ENCODE measurements around the gene XYLT1. TPM values are rescaled to one million over a fixed set of nuclear protein-coding genes. Genes with fewer than 3 reads are reported as not detected.

The XYLT1 gene
- polyA plus RNA-seq, 2 donors, result 3.0 TPM

DNA sequence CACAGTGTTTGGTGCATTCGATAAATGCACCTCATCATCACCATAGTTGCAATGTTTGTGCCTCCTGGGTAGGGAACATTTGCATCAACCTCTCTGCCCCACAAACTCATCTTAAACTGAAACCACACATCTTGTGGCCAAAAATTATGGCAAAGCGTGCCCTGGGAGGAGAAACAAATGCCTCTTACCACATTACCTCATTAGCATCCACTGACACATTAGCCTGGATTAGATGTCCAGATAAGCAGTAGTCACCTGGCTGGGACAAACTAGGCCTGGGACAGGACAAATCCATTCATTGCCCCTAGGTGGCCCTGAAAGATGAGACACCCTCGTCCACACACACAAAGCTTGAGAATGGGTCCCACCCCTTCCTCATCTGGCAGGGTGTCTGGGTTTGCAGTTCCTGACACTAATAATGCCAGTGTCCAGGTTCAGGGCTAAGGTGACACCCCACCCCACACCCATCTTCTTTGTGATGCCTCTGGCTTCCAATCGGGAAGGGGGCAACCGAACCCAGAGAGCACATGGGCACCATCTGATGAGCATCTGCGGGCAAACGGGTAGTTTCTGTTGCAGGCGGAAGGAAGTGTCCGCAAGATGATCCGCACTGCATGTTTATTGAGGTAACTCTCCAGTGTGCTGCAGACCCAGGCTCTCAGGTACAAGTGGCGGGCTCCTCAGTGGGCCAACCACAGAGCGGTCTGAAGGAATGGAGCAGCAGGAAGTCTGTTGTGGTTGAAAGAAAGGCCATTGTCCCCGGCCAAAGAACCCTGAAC lies 8.6 kb downstream of the XYLT1 start:
- Histone ChIP-seq H3K4me1 (ENCODE audit: control insufficient read depth in 2 of 2, insufficient read depth in 2 of 2, low read length in 1 of 2) (peaks cover 0 to 6% of the 10 kb centered on the region in 2 donors), H3K4me3 (ENCODE audit: low read depth in 1 of 2, low read length in 2 of 2) (no peak overlapping the region), H3K9me3 (ENCODE audit: control insufficient read depth in 2 of 2, insufficient read depth in 1 of 2, low read depth in 1 of 2, low read length in 1 of 2) (peaks cover 0 to 2% of the 10 kb centered on the region in 2 donors), H3K27ac (ENCODE audit: low read depth in 2 of 2, low read length in 1 of 2) (no peak overlapping the region), H3K36me3 (ENCODE audit: control insufficient read depth in 2 of 2, insufficient read depth in 2 of 2, low read length in 1 of 2) (no peaks in the 10 kb centered on the region), H3K27me3 (ENCODE audit: control insufficient read depth in 1 of 2, insufficient read depth in 2 of 2, low read length in 2 of 2) (no peaks in the 10 kb centered on the region)
- 82 to 85% methylated on average over 13 of the region's 13 CpGs for WGBS, 2 donors

DNA sequence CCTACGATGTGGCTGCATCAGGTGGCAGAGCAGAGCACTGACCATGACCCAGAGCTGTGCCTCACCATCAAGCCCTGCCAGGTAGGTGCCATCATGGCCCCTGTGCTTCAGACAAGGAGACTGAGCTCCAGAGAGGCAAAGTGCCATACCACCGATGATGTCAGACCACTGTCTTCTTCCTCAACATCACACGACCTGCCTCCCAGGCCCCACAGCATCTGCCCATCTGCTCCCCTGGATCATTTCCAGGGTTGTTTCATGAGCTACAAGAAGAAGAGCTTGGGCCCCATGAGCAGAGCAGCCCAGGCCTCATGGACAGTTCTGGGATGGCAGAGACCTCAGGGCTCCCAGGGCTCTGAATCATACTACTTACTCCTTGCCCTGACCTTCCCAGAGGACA lies 9.9 kb downstream of the XYLT1 start:
- Histone ChIP-seq H3K9me3 (ENCODE audit: control insufficient read depth in 2 of 2, insufficient read depth in 1 of 2, low read depth in 1 of 2, low read length in 1 of 2) (peaks cover 0 to 2% of the 10 kb centered on the region in 2 donors), H3K4me3 (ENCODE audit: low read depth in 1 of 2, low read length in 2 of 2) (no peak overlapping the region), H3K4me1 (ENCODE audit: control insufficient read depth in 2 of 2, insufficient read depth in 2 of 2, low read length in 1 of 2) (peaks cover 0 to 6% of the 10 kb centered on the region in 2 donors), H3K27me3 (ENCODE audit: control insufficient read depth in 1 of 2, insufficient read depth in 2 of 2, low read length in 2 of 2) (no peaks in the 10 kb centered on the region), H3K36me3 (ENCODE audit: control insufficient read depth in 2 of 2, insufficient read depth in 2 of 2, low read length in 1 of 2) (no peaks in the 10 kb centered on the region), H3K27ac (ENCODE audit: low read depth in 2 of 2, low read length in 1 of 2) (no peak overlapping the region)
- 86% methylated on average over 3 of the region's 3 CpGs for whole genome bisulfite sequencing, 2 donors

DNA sequence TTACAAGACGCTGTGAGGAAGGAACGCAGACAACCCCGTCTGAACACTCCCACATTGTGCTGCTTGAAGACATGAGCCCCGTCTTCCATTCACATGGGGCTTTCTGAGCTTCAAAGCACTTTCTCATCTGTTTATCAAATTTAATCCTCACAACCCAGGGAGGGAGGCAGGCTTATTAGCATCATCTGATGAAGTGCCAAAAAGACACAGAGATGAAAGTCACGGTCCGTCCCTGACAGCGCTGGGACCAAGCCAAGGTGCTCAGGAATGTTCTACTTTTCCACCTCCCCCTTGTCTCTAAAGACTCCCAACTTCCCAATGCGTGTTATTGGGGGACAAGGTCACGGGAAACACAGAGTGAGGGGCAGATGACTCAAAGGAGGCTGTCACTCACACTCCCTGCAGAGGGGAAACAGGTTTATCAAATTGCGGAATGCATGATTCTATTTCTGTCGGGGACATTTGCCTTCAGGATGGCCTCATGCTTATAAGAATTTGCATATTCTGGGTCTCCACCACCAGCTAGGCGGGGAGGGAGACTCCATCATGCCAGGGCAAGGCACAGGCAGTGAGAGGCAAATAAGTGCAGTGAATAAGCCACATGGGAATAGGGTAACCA lies 10.7 kb downstream of the XYLT1 start:
- no peaks in the 10 kb centered on the region for H3K27me3 ChIP-seq (ENCODE audit: control insufficient read depth in 1 of 2, insufficient read depth in 2 of 2, low read length in 2 of 2)
- peaks cover 0 to 6% of the 10 kb centered on the region in 2 donors for H3K4me1 ChIP-seq (ENCODE audit: control insufficient read depth in 2 of 2, insufficient read depth in 2 of 2, low read length in 1 of 2)
- 29 to 42% methylated on average over 12 of the region's 12 CpGs for WGBS, 2 donors
- H3K36me3 ChIP-seq (ENCODE audit: control insufficient read depth in 2 of 2, insufficient read depth in 2 of 2, low read length in 1 of 2), result no peaks in the 10 kb centered on the region
- no peak overlapping the region for H3K4me3 ChIP-seq (ENCODE audit: low read depth in 1 of 2, low read length in 2 of 2)
- peak overlapping the region in 1 of 2 donors; percentile 17 for H3K27ac ChIP-seq (ENCODE audit: low read depth in 2 of 2, low read length in 1 of 2)
- peaks cover 0 to 2% of the 10 kb centered on the region in 2 donors for H3K9me3 ChIP-seq (ENCODE audit: control insufficient read depth in 2 of 2, insufficient read depth in 1 of 2, low read depth in 1 of 2, low read length in 1 of 2)

DNA sequence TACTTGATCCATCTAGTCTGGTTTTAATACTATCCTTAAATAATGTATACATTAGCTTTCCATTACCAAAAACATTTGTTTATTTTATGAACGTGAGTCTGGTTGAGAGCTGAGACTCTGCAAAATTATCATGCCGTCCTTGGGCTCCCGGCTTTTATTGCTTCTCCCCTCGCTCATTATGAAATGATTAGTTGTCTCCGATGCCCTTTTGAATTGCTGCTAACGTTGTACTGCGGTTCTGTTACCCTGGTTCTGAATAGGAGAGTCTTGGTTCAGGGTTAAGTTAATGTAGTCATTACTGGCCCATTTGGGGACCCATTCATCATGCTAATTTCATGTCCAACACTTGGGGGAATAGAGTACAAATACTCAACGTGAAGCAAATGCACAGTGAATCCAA lies 12.8 kb downstream of the XYLT1 start:
- Histone ChIP-seq H3K27me3 (ENCODE audit: control insufficient read depth in 1 of 2, insufficient read depth in 2 of 2, low read length in 2 of 2) (no peaks in the 10 kb centered on the region), H3K4me1 (ENCODE audit: control insufficient read depth in 2 of 2, insufficient read depth in 2 of 2, low read length in 1 of 2) (peaks cover 0 to 6% of the 10 kb centered on the region in 2 donors), H3K4me3 (ENCODE audit: low read depth in 1 of 2, low read length in 2 of 2) (no peak overlapping the region), H3K27ac (ENCODE audit: low read depth in 2 of 2, low read length in 1 of 2) (no peak overlapping the region), H3K36me3 (ENCODE audit: control insufficient read depth in 2 of 2, insufficient read depth in 2 of 2, low read length in 1 of 2) (no peaks in the 10 kb centered on the region), H3K9me3 (ENCODE audit: control insufficient read depth in 2 of 2, insufficient read depth in 1 of 2, low read depth in 1 of 2, low read length in 1 of 2) (peaks cover 0 to 2% of the 10 kb centered on the region in 2 donors)
- WGBS, 2 donors, result 79 to 80% methylated on average over 8 of the region's 8 CpGs

DNA sequence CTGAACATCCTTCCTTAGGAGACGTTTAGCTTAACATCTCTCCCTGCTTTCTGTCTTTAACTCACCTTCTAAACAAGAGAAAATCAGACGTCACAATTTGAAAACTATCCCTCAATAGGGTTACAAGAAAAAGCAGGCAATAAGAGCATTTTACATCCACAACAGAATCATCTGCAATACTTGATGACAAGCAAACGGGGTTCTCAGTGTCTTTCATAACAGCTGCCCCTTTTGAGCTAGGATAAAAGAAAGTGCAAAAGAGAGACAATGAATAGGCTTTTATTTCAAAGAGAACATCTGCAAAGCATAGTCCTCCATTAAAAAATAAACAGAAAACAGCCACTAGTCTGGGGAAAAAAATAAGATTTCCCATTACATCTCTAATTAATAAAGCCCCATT lies 13.2 kb downstream of the XYLT1 start:
- Histone ChIP-seq H3K27me3 (ENCODE audit: control insufficient read depth in 1 of 2, insufficient read depth in 2 of 2, low read length in 2 of 2) (no peaks in the 10 kb centered on the region), H3K4me3 (ENCODE audit: low read depth in 1 of 2, low read length in 2 of 2) (no peak overlapping the region), H3K27ac (ENCODE audit: low read depth in 2 of 2, low read length in 1 of 2) (no peak overlapping the region), H3K36me3 (ENCODE audit: control insufficient read depth in 2 of 2, insufficient read depth in 2 of 2, low read length in 1 of 2) (no peaks in the 10 kb centered on the region), H3K4me1 (ENCODE audit: control insufficient read depth in 2 of 2, insufficient read depth in 2 of 2, low read length in 1 of 2) (peaks cover 0 to 6% of the 10 kb centered on the region in 2 donors), H3K9me3 (ENCODE audit: control insufficient read depth in 2 of 2, insufficient read depth in 1 of 2, low read depth in 1 of 2, low read length in 1 of 2) (peaks cover 0 to 2% of the 10 kb centered on the region in 2 donors)
- 74 to 78% methylated on average over 3 of the region's 3 CpGs for WGBS, 2 donors

DNA sequence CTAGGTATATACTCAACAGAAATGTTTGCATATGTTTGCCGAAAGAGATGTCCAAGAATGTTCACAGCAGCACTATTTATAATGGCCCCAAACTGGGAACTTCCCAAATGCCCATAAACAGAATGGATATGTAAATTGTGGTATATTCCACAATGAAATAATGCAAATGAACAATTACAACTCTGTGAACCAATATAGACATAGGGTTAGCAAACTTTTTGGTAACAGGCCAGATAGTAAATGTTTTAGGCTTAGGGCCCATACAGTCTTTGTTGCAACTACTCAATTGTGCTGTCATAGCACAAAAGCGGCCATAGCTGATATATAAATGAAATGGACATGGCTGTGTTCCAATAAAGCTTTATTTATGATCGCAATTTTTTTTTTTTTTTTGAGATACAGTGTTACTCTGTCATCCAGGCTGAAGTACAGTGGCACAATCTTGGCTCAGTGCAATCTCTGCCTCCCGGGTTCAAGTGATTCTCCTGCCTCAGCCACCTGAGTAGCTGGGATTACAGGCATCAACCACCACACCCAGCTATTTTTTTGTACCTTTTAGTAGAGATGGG lies 16.5 kb downstream of the XYLT1 start:
- Histone ChIP-seq H3K27ac (ENCODE audit: low read depth in 2 of 2, low read length in 1 of 2) (no peak overlapping the region), H3K4me3 (ENCODE audit: low read depth in 1 of 2, low read length in 2 of 2) (no peak overlapping the region), H3K27me3 (ENCODE audit: control insufficient read depth in 1 of 2, insufficient read depth in 2 of 2, low read length in 2 of 2) (no peaks in the 10 kb centered on the region), H3K9me3 (ENCODE audit: control insufficient read depth in 2 of 2, insufficient read depth in 1 of 2, low read depth in 1 of 2, low read length in 1 of 2) (no peaks in the 10 kb centered on the region), H3K4me1 (ENCODE audit: control insufficient read depth in 2 of 2, insufficient read depth in 2 of 2, low read length in 1 of 2) (peaks cover 0 to 1% of the 10 kb centered on the region in 2 donors), H3K36me3 (ENCODE audit: control insufficient read depth in 2 of 2, insufficient read depth in 2 of 2, low read length in 1 of 2) (no peaks in the 10 kb centered on the region)
- WGBS, 2 donors, result 77 to 83% methylated on average over 4 of the region's 4 CpGs

DNA sequence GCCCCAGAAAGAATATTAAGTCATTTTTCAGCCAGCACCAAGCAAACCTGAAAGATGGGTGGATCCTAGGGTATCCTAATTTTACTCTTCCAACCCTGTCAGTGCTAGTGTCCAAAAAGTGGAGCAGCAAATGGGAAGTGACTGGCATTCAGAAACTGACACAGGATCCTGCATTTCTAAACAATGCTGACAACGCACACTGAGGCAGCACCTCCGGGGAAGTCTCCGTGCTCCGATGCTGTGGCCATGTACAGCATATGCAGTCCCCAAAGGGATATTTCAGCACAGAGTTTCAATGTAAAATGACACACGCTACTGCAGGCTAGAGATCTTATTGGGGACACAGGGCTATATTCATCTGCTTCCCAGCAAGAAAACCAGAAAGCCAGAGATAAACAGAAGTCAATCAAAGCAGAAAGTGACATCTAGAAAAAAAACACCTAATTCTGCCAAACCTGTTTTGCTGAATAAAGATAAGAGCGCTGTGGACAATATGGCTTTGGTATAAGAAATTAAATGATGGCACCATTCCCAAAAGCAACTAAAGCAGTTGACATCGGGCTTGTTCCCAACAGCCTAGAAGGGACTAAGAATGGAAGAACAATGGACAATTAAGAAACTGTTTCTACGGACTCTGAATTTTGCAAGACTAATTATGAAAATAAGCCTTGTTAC lies 17.3 kb downstream of the XYLT1 start:
- no peaks in the 10 kb centered on the region for H3K27me3 ChIP-seq (ENCODE audit: control insufficient read depth in 1 of 2, insufficient read depth in 2 of 2, low read length in 2 of 2)
- peaks cover 4 to 6% of the 10 kb centered on the region in 2 donors for H3K4me1 ChIP-seq (ENCODE audit: control insufficient read depth in 2 of 2, insufficient read depth in 2 of 2, low read length in 1 of 2)
- H3K9me3 ChIP-seq (ENCODE audit: control insufficient read depth in 2 of 2, insufficient read depth in 1 of 2, low read depth in 1 of 2, low read length in 1 of 2), result no peaks in the 10 kb centered on the region
- no peaks in the 10 kb centered on the region for H3K36me3 ChIP-seq (ENCODE audit: control insufficient read depth in 2 of 2, insufficient read depth in 2 of 2, low read length in 1 of 2)
- H3K27ac ChIP-seq (ENCODE audit: low read depth in 2 of 2, low read length in 1 of 2), result no peak overlapping the region
- H3K4me3 ChIP-seq (ENCODE audit: low read depth in 1 of 2, low read length in 2 of 2), result no peak overlapping the region
- 69 to 71% methylated on average over 8 of the region's 8 CpGs for WGBS, 2 donors

DNA sequence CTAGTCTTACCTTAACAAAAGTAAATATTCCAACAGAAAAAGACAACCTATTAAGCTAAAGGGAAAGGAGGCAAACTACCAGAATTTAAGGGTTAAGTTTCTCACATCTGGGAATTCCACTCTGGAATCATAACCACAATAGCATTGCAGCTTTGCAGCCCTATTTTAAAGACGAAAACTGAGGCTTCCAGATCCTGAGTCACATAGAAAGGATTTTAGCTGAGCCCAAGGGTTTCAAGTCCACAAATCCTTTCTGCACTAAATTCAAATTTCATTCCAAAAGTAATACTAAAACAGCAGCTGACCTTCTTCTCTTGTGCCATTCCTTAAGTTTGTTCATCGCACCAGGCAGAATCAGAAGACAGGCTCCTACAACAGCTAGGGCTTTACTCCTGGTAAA lies 17.8 kb downstream of the XYLT1 start:
- Histone ChIP-seq H3K9me3 (ENCODE audit: control insufficient read depth in 2 of 2, insufficient read depth in 1 of 2, low read depth in 1 of 2, low read length in 1 of 2) (no peaks in the 10 kb centered on the region), H3K27me3 (ENCODE audit: control insufficient read depth in 1 of 2, insufficient read depth in 2 of 2, low read length in 2 of 2) (no peaks in the 10 kb centered on the region), H3K4me3 (ENCODE audit: low read depth in 1 of 2, low read length in 2 of 2) (no peak overlapping the region), H3K36me3 (ENCODE audit: control insufficient read depth in 2 of 2, insufficient read depth in 2 of 2, low read length in 1 of 2) (no peaks in the 10 kb centered on the region), H3K4me1 (ENCODE audit: control insufficient read depth in 2 of 2, insufficient read depth in 2 of 2, low read length in 1 of 2) (peaks cover 4 to 6% of the 10 kb centered on the region in 2 donors), H3K27ac (ENCODE audit: low read depth in 2 of 2, low read length in 1 of 2) (no peak overlapping the region)
- 77 to 81% methylated on average over 2 of the region's 2 CpGs for WGBS, 2 donors

DNA sequence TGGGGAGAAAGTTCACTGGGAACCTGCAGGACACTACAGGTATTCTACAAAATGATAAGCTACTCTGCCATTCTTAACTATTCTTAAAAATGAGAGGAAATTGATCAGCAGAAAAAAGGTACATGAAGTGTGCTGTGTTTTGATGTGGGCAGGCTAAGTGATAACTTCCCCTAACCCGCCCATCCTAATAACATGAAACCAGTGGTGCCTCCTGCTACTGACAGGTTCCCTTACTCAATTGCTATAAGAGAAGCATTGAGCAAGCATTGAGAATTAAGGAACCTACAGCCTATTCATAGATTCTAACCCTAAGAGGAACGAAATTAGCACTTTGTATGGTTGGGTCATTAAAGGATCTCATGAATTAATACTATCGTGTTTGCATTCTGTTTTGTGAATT lies 18.9 kb downstream of the XYLT1 start:
- Histone ChIP-seq H3K4me1 (ENCODE audit: control insufficient read depth in 2 of 2, insufficient read depth in 2 of 2, low read length in 1 of 2) (peaks cover 4 to 6% of the 10 kb centered on the region in 2 donors), H3K36me3 (ENCODE audit: control insufficient read depth in 2 of 2, insufficient read depth in 2 of 2, low read length in 1 of 2) (no peaks in the 10 kb centered on the region), H3K27me3 (ENCODE audit: control insufficient read depth in 1 of 2, insufficient read depth in 2 of 2, low read length in 2 of 2) (no peaks in the 10 kb centered on the region), H3K9me3 (ENCODE audit: control insufficient read depth in 2 of 2, insufficient read depth in 1 of 2, low read depth in 1 of 2, low read length in 1 of 2) (no peaks in the 10 kb centered on the region), H3K27ac (ENCODE audit: low read depth in 2 of 2, low read length in 1 of 2) (no peak overlapping the region), H3K4me3 (ENCODE audit: low read depth in 1 of 2, low read length in 2 of 2) (no peak overlapping the region)
- 82 to 83% methylated on average over 3 of the region's 3 CpGs for WGBS, 2 donors

Data from esophagus (tissue), 2 donors.